ENCODE results near the gene HSDL1.

Gene HSDL1

GRCh38 chr16:84144859-84145639, at the start of gene HSDL1, which contains the start of gene DNAAF1:
Gene HSDL1 (minus strand): TSS chr16:84145177. CDS start chr16:84131321, 13,856 bp downstream.
Gene DNAAF1 (plus strand): TSS chr16:84145308. CDS start chr16:84145441, 133 bp downstream.
- DNase-seq (ENCODE audit: low read depth): peak; percentile 93

- DNase-seq (ENCODE audit: low read depth): no peak
Measured at GRCh38 chr16:84194018-84194417, 49.0 kb upstream of the HSDL1 start.

GRCh38 chr16:84193480-84193879, 48.5 kb upstream of the HSDL1 start:
- DNase-seq (ENCODE audit: low read depth): no peak

DNA sequence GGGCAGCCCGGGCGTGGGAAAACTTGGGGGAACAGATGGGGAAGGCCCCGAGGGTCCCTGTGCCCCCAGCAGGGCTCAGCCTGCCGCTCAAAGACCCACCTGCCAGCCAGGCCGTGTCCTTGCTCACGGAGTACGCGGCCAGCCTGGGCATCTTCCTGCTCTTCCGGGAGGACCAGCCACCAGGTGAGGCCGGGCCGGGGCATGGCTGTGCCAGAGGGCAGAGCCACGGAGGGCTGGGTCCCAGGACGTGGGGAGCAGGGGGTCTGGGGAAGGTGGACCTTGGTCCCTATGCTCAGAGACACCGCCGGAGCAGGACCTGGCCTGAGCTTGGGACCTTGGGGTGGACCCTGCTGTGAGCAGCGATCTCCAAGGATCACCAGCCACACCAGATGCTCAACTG, 46.5 kb upstream of the HSDL1 start:
- DNase-seq (ENCODE audit: low read depth): no peak

DNA sequence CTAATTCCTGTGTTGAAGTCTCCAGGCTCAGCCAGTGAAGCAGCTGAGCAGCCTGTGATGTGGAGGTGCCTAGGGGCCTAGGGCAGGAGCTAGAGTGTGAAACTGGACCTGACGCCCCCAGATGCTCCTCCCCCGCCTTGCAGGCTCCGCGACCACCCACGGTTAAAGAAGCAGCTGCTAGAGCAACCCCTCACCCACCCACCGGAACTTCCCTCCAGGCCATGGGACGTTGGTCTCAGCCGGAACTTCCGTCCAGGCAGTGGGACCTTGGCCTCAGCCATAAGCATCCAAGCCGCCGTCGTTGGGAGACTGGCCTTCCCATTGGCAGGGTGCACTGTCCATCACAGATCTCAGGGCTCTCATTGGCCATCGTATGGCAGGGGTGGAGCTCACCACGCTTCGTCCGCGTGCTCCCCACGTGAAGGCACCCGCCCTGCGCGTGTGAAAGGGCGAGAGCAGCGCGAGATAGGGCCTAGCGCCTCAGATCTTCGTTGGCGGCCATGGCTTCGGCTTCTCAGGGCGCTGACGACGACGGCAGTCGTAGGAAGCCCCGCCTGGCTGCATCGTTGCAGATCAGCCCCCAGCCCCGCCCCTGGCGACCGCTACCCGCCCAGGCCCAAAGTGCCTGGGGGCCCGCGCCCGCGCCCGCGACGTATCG, 45.9 kb upstream of the HSDL1 start, which contains the start of gene ADAD2:
TSS of gene ADAD2 (plus strand) at position 427 of the 658 bp plus-strand sequence. CDS start at position 501, 74 bp downstream.
- no peak for DNase-seq (ENCODE audit: low read depth)

GRCh38 chr16:84186685-84187437, 41.9 kb upstream of the HSDL1 start, which contains the start of gene TAF1C:
Gene TAF1C (minus strand): TSS chr16:84187057. CDS start chr16:84184988, 2,069 bp downstream.
- DNase-seq (ENCODE audit: low read depth): peak; percentile 82

DNA sequence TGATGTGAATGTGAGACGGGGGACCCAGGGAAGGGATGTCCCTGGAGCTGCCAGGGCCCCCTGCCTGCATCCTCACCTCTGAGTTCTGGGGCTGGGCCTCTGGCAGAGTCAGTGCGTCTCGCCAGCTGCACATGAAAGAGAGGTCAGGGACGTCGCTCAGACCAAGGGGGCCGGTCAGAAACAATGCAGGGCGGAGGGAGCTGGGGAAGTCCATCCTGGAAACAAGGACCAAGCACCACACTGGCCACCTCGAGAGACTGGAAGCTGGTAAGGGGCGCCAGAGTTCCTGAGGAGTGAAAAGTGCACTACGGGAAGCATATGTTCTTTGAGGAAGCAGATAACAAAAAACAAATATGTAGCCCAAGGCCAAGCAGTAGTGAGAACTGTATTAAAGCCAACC, 39.8 kb upstream of the HSDL1 start:
- no peak for DNase-seq (ENCODE audit: low read depth)

DNA sequence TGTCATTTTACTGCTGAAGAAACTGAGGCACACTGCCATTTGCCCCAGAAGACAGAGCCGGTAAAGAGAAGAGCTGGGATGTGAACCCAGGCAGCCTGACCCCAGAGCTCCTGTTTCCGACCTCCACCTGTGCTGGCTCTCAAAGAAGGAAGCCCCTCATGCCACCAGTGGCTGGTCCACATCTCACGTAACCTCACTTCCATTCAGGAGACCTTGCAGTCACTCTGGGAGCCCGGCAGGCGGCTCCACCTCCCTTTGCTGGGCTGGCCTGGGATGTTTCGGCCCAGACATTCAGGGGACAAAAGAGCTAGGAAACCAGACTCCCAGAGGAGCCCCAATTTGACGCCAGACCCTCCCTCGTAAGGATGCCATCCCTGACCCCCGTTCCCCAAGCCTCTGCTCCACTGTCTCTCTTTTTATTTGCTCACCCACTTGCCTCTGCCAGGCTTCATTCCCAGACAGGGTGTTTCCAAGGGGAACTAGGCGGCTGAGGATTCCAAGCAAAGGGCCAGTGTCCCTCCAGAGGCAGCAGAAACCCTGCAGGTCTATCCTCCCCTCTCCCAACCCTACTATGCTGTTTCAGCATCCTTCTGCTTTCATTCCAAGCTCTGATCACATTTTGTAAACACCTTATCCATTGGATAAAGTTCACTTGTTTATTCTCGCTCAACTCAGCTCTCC, 39.1 kb upstream of the HSDL1 start:
- DNase-seq (ENCODE audit: low read depth): no peak

- DNase-seq (ENCODE audit: low read depth): no peak
Measured at GRCh38 chr16:84183572-84183875, 38.5 kb upstream of the HSDL1 start.

GRCh38 chr16:84182680-84183571, 37.9 kb upstream of the HSDL1 start:
- DNase-seq (ENCODE audit: low read depth): no peak

- no peak for DNase-seq (ENCODE audit: low read depth)
Measured at GRCh38 chr16:84182104-84182503, 37.1 kb upstream of the HSDL1 start.

DNA sequence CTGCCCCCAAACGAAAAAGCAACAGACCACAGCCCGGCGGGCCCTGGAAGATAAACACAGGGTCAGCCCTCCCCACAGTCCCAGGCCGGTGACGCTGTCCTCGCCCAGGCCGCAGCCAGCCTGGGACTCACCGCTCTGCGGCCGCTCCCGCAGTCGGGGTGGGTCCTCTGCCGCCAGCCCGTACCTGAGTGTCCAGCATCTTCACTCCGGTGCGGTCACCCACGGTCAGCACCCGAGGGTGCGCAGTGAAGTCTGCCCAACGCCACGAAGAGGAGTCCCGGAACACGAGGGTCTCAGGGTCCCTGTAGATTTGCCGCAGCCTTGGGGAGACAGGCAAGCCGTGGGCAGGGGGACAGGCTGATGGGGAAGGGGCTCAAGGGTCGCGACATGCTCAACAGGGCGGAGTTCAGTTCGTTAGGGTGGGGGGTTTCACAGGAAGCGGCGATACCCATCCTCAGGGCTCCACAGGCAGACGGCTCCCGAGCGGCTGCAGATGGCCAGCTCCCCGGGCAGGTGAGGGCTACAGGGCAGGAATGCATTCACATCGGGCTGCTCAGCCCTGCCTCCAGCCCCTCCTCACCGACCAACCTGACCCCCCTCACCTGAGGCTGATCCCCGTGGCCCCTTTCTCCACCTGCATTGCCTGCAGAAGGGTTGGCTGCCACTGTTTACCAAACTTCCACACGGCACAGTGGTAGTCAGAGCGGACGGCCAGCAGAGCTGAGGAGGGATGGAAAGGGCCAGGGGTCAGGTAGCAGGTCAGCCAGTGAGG, 36.4 kb upstream of the HSDL1 start:
- DNase-seq (ENCODE audit: low read depth): no peak

GRCh38 chr16:84180519-84181140, 35.7 kb upstream of the HSDL1 start:
- DNase-seq (ENCODE audit: low read depth): no peak

- no peak for DNase-seq (ENCODE audit: low read depth)
Measured at GRCh38 chr16:84179612-84180320, 34.8 kb upstream of the HSDL1 start.

DNA sequence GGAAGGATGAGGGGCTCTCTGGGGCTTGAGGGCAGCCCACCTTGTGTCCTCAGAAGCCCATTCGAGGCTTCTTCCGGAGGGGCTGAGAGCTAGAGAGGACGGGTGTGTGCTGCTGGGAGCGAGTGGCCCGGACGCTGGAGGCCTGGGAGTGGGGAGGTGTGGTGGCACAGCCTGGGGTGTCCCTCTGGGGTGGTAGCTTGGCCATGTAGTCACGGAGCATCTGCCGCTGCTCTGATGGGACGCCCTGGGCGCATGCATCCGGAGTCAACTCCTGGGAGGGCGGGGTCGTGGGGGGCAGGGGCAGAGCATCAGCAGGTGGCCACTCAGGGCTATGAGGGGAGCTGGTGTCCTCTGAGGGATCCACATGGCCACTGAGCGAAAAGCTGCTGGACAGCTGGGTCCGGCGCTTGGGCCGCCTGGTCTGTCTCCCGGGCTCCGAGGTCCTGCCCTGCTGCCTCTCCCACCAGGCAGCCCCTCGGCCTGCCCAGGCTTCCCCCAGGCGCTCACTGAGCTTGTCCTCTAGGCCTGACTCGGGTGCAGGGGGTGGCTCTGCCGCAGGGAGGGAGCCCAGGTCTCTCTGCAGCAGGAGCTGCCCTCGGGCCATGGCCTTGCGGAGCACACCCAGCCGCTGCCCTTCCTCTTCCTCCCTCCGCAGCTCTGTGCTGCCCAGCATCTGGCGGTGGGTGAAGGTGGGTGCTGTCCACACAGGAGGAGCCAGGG, 34.1 kb upstream of the HSDL1 start:
- no peak for DNase-seq (ENCODE audit: low read depth)

DNA sequence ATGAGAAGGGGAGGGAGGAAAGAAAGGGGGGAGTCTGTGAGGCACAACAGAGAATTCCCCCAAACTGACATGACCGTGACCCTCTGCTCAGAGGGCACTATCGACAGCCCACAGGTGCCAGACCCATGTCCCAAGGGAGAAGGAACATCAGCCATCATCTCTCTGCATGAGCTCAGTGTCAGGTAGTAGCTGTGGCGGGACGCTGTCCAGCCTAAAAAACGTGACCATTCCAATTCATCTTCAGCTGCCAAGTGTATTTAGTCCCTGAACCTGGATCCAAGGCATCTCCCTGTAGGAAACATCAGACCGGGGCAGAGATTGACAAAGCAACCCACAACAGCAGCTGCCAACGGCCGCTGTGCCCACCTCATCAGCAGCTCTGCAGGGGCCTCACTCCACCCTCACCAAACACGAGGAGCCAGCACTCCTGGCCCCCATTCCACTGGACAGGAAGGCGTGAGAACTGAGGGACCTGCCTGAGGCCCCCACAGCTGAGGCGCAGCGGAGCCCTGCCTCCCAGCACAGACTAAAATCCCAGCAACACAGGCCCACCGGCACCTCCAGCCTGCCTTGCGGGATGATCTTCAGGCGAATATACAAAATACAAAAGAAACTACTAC, 33.3 kb upstream of the HSDL1 start:
- no peak for DNase-seq (ENCODE audit: low read depth)

GRCh38 chr16:84177741-84178073, 32.7 kb upstream of the HSDL1 start:
- no peak for DNase-seq (ENCODE audit: low read depth)
